ENCODE measurements around the gene HSD17B11.
"Not testable (repeated sequence)": the region's sequence is repeated elsewhere in the genome, so short reads cannot be mapped to it uniquely, and the experiment has no call there.

The HSD17B11 gene

DNA sequence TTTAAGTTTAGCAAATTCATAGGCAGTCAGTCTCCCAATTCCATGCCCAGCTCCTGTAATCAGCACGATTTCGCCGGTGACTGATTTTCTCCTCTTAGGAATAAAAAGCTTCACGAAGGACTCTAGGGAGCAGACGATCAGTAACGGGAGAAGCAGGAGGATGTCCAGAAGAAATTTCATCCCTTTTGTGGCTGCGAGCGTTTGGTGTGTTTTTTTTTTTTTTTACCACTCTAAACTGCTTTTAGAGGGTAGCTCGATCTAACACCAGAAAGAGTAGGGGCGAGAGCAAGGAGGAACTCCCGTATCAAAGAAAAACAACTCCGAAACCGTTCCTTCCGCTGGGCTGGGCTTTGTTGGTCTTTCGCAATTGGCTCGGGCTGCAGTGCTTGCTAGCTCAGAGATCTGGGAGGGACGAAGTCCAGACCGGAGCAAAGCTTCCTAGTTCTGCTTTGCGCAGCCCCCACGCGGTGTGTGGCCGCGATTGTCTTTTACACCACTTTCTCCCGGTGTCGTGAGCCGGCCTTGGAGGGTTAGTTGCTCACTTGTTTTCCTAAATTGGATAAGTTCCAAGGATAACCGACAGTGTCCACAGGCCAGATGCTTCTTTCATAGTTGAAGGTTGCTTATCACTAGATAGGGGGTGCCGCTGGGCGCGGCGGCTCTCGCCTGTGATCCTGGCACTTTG is at the start of gene HSD17B11:
HSD17B11 (minus strand) TSS at position 298 of the 685 bp plus-strand sequence; CDS start at position 180, 118 bp downstream.
- peak; percentile 72 for DNase-seq (ENCODE audit: low read depth, low spot score)

DNA sequence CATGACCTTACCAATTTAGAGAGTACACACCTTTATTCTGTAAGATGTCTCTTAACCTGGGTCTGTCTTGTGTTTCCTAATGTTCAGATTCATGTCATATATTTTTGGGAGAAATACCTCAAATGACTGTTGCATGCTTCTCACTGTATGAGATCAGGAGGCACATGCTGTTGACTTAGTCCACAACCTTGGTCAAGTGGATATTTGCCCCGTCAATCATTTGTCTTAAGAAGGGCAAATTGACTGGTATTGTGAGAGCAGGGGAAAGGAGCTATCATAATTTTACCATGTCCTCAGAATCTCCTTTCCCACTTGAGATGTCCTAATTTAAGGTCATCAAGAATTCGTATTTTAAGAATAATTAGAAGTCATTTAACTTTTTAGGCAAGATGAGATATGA is 42.4 kb upstream of the HSD17B11 start:
- no peak for DNase-seq (ENCODE audit: low read depth, low spot score)

- DNase-seq (ENCODE audit: low read depth, low spot score): no peak
Observed at GRCh38 chr4:87430038-87430437, 39.0 kb upstream of the HSD17B11 start.

- DNase-seq (ENCODE audit: low read depth, low spot score): no peak
Observed at GRCh38 chr4:87428979-87429378, 38.0 kb upstream of the HSD17B11 start.

DNA sequence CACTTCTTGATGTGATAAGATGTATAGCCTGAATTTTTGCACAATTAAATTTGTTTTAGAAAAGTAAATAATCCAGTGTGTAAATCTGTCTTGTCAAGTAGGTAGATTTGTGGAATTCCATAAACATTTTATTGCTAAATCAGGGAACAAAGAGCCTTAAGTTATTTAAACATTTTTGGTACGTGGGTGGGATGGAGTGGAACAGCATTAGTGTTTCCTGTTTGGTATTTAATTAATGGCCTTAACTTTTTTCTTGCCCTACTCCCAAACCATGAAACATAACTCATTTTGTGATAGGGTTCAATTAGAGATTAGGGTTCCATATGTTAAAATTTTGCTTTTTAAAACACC is 36.5 kb upstream of the HSD17B11 start:
- DNase-seq (ENCODE audit: low read depth, low spot score): no peak

GRCh38 chr4:87426865-87427517 is 36.0 kb upstream of the HSD17B11 start:
- DNase-seq (ENCODE audit: low read depth, low spot score): no peak

- DNase-seq (ENCODE audit: low read depth, low spot score): no peak
Observed at GRCh38 chr4:87425711-87426110, 34.7 kb upstream of the HSD17B11 start.

DNA sequence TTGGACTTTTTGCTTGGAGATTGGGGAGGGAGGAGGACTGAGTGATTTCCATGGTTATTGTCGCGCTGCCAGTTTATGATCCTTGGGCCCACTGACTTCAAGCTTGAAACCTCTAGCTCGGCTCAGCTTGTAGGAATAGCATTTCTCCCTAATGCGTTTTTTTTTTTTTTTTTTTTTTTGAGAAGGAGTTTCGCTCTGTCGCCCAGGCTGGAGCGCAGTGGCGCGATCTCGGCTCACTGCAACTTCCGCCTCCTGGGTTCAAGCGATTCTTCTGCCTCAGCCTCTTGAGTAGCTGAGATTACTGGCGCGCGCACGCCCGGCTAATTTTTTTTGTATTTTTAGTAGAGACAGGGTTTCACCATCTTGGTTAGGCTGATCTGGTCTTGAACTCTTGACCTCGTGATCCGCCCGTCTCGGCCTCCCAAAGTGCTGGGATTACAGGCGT is 33.1 kb upstream of the HSD17B11 start:
- not testable (repeated sequence) for DNase-seq (ENCODE audit: low read depth, low spot score)

DNA sequence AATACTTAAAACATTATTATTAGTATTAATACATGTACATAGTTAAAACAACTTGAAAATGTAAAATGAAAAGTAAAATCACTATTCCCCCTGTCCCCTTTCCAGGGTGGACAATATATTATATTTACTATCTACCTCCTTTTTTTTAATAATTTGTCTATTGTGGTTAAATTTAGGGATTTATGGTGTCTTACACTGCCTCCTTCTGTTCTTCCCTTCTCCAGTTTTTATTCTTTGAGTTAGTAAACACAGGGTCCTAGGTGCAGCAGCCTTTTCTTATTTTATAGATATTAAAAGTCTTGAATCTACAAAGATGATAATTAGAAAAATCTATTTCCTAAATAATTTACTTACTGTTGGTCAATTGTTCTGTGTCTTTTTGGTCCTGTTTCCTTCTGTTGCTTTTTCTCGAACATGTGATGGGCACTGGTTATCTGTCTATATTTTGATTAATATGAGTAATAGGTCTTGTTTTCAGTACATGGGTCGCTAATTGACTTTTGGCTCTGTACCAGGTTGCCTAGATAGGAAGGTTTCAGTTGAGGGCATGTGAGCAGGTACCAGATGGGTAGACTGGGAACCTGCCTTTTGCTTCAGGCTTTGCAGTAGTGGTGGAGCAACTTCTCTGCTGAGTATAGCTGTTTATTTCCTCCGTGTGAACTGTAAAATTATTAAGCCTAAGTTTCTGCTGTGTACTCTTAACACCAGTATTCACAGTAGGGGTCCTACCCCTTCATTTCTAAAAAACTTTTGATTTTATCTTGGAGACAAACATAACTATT is 32.5 kb upstream of the HSD17B11 start:
- DNase-seq (ENCODE audit: low read depth, low spot score): no peak

GRCh38 chr4:87422104-87423052 is 31.4 kb upstream of the HSD17B11 start, which contains the start of gene NUDT9:
NUDT9 (plus strand) TSS chr4:87422573; CDS start chr4:87422906, 333 bp downstream.
- DNase-seq (ENCODE audit: low read depth, low spot score): peak; percentile 85

- no peak for DNase-seq (ENCODE audit: low read depth, low spot score)
Observed at GRCh38 chr4:87420276-87420830, 29.4 kb upstream of the HSD17B11 start.

GRCh38 chr4:87419578-87420249 is 28.7 kb upstream of the HSD17B11 start:
- no peak for DNase-seq (ENCODE audit: low read depth, low spot score)

- not testable (repeated sequence) for DNase-seq (ENCODE audit: low read depth, low spot score)
Observed at GRCh38 chr4:87418410-87418809, 27.4 kb upstream of the HSD17B11 start.

- no peak for DNase-seq (ENCODE audit: low read depth, low spot score)
Observed at GRCh38 chr4:87416965-87417364, 26.0 kb upstream of the HSD17B11 start.

GRCh38 chr4:87414816-87415215 is 23.8 kb upstream of the HSD17B11 start:
- no peak for DNase-seq (ENCODE audit: low read depth, low spot score)

DNA sequence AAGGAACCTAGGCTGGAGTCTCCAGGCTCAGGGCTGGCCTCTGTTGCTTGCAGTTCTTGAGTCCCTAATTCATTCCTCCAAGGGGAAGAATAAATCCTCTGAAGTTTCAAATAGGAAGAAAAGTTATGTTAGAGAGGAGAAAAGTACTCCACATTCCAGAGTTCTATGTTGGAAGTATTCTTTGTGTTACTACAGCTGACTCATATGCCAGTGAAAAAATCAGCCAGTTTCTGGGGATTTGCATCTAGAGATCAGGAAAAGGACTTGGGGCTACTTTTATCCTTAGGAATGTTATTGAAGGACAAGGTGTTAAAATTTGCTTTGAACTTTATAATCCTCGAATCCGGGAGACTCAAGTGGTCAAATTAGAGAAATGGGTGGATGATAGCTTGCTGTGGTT is 19.7 kb upstream of the HSD17B11 start:
- no peak for DNase-seq (ENCODE audit: low read depth, low spot score)

DNA sequence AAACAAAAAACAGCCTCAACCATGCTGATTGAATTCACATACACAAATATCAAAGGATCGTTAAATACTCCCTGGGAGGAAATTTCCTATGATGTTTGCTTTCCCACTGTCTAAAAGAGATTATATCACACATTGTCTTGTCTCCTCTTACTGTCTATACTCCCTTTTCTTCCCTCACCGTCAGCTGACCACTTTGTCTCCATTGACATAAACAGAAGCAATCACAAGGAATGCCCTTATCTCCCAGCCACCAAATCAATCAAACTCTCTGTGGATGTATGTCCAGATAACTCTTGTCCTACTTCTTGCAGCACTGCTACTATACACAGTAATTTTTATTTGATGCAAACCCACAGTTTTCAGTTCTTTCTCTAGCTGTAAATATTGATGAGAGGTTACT is 19.2 kb upstream of the HSD17B11 start:
- no peak for DNase-seq (ENCODE audit: low read depth, low spot score)

- DNase-seq (ENCODE audit: low read depth, low spot score): no peak
Observed at GRCh38 chr4:87409420-87409939, 18.5 kb upstream of the HSD17B11 start.

DNA sequence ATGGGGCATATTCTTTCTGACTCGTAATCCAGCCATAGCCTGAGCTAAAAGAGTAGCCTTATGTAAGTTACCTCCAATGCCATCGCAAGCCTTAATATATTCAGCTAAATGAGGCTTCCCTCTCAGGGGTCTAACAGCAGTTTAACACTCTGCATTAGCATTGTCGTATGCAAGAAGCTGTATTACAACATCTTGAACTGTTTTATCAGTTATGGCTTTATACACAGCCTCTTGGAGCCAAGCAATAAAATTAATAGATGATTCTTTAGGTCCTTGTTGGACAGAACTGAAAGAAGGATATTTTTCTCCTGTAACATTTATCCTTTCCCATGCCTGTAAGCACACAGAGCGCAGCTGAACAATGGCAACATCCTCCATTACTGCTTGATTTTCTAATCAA is 15.9 kb upstream of the HSD17B11 start:
- DNase-seq (ENCODE audit: low read depth, low spot score): not testable (repeated sequence)

DNA sequence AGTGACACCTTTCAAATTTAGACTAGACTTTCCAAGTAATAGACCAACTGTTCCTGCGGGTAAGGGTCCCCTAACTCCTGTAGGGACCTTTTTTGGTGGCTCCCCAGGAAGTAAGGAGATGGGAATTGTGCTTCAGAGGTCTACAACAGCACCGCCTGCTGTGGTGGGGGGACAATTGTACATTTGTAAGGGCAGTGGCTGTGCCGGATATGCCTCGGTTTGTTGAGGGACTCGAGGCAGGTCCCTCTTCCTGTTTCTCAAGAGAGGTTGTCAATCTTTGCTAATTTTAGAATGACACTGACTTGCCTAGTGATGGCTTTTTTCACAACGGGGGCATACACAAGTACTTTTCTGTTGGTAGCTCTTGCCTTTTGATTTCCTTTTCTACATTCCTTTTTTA is 15.5 kb upstream of the HSD17B11 start:
- no peak for DNase-seq (ENCODE audit: low read depth, low spot score)
